Endothelial cell of umbilical vein (primary cell): ENCODE measurements around the gene NME5.

Source experiments
- MAX ChIP-seq: IDR thresholded peaks from 2 replicates; pipeline ENCODE4 v1.6.1; 2011; ENCODE audit not compliant: insufficient read depth, insufficient read length
- MYC ChIP-seq: IDR thresholded peaks from one replicate; pipeline ENCODE4 v1.6.1; 2011; ENCODE audit warnings: mild to moderate bottlenecking, low read depth, low read length
- POLR2A ChIP-seq: IDR thresholded peaks from 2 replicates; pipeline ENCODE4 v1.6.1; 2012; ENCODE audit warnings: low read depth, mild to moderate bottlenecking, control low read depth, low read length
- POLR2AphosphoS5 ChIP-seq: IDR thresholded peaks from 2 replicates; pipeline ENCODE4 v1.6.1; 2012; ENCODE audit warnings: low read depth, mild to moderate bottlenecking, control low read depth, low read length, moderate library complexity; ENCODE audit not compliant: insufficient read depth
- TF ChIP-seq, protein P1 (sequence below), 2 donors: IDR thresholded peaks; 1 replicate in 1 of 2; 2 replicates in 1 of 2; pipeline ENCODE4 v1.5.1; 2011; ENCODE audit warnings: low read length in 2 of 2, mild to moderate bottlenecking in 2 of 2, moderate library complexity in 2 of 2, control low read depth in 1 of 2, inconsistent platforms in 1 of 2, low read depth in 1 of 2; ENCODE audit not compliant: insufficient read depth in 1 of 2; ENCODE audit errors: extremely low read depth in 1 of 2

- TF ChIP-seq MAX (no peak), POLR2AphosphoS5 (no peak), POLR2A (no peak), MYC (no peak)
- TF ChIP-seq, protein P1, sequence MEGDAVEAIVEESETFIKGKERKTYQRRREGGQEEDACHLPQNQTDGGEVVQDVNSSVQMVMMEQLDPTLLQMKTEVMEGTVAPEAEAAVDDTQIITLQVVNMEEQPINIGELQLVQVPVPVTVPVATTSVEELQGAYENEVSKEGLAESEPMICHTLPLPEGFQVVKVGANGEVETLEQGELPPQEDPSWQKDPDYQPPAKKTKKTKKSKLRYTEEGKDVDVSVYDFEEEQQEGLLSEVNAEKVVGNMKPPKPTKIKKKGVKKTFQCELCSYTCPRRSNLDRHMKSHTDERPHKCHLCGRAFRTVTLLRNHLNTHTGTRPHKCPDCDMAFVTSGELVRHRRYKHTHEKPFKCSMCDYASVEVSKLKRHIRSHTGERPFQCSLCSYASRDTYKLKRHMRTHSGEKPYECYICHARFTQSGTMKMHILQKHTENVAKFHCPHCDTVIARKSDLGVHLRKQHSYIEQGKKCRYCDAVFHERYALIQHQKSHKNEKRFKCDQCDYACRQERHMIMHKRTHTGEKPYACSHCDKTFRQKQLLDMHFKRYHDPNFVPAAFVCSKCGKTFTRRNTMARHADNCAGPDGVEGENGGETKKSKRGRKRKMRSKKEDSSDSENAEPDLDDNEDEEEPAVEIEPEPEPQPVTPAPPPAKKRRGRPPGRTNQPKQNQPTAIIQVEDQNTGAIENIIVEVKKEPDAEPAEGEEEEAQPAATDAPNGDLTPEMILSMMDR (IDR thresholded peaks at IDR 0.05; ENCODE audit: extremely low read depth in 1 of 2, insufficient read depth in 1 of 2, low read depth in 1 of 2, low read length in 2 of 2): no peak
These were observed 42.9 kb downstream of the NME5 start for GRCh38 chr5:138096363-138096762.
